Neural progenitor cell (in vitro differentiated cells): ENCODE data around the gene GOT1. TPM values are rescaled to one million over a fixed set of nuclear protein-coding genes. Genes with fewer than 3 reads are reported as not detected.

Source experiments
- DNase-seq: peaks from one replicate; pipeline ENCODE4 v3.0.0-alpha.2; 2016; ENCODE audit warnings: low spot score
- H2AFZ ChIP-seq: fragments of 200-600 bp; sonication (generic); replicated peaks from 2 replicates; pipeline ENCODE4 v1.6.1; 2016; ENCODE audit warnings: antibody characterized with exemption
- H3F3A ChIP-seq: fragments of 200-600 bp; sonication (generic); 2 replicates; pipeline ENCODE4 v1.6.1; 2016; ENCODE audit warnings: antibody characterized with exemption, low read depth
- H3K27ac ChIP-seq: fragments of 200-600 bp; sonication (generic); 2 replicates; pipeline ENCODE4 v1.5.1; 2016; ENCODE audit warnings: mild to moderate bottlenecking
- H3K27me3 ChIP-seq: fragments of 200-600 bp; sonication (generic); 2 replicates; pipeline ENCODE4 v1.6.1; 2016; ENCODE audit warnings: mild to moderate bottlenecking, moderate library complexity
- H3K36me3 ChIP-seq: fragments of 200-600 bp; sonication (generic); 2 replicates; pipeline ENCODE4 v1.5.1; 2016
- H3K4me1 ChIP-seq: fragments of 200-600 bp; sonication (generic); 2 replicates; pipeline ENCODE4 v1.6.1; 2016; ENCODE audit warnings: mixed run types
- H3K4me2 ChIP-seq: fragments of 200-600 bp; sonication (generic); 2 replicates; pipeline ENCODE4 v1.6.1; 2016
- H3K4me3 ChIP-seq: fragments of 200-600 bp; sonication (generic); 2 replicates; pipeline ENCODE4 v1.5.1; 2016
- H3K79me2 ChIP-seq: fragments of 200-600 bp; sonication (generic); 2 replicates; pipeline ENCODE4 v1.6.1; 2016; ENCODE audit warnings: low read depth
- H3K9ac ChIP-seq: fragments of 200-600 bp; sonication (generic); 2 replicates; pipeline ENCODE4 v1.6.1; 2016
- H3K9me3 ChIP-seq: fragments of 200-600 bp; sonication (generic); 2 replicates; pipeline ENCODE4 v1.5.1; 2016; ENCODE audit warnings: low read depth
- H4K20me1 ChIP-seq: fragments of 200-600 bp; sonication (generic); 2 replicates; pipeline ENCODE4 v1.6.1; 2016; ENCODE audit warnings: low read depth
- H3K27ac Mint-ChIP-seq: 3 replicates; pipeline ENCODE4 v1.8.0; 2021; ENCODE audit warnings: mixed read lengths
- H3K27me3 Mint-ChIP-seq: 2 replicates; pipeline ENCODE4 v1.8.0; 2022; ENCODE audit warnings: low read depth, mild to moderate bottlenecking, inconsistent platforms, moderate library complexity, mixed read lengths; ENCODE audit not compliant: insufficient read depth
- H3K36me3 Mint-ChIP-seq: 3 replicates; pipeline ENCODE4 v1.8.0; 2021; ENCODE audit warnings: mixed read lengths
- H3K4me1 Mint-ChIP-seq: 3 replicates; pipeline ENCODE4 v1.8.0; 2021; ENCODE audit warnings: mixed read lengths
- H3K4me3 Mint-ChIP-seq: 3 replicates; pipeline ENCODE4 v1.8.0; 2021; ENCODE audit warnings: mild to moderate bottlenecking, moderate library complexity, mixed read lengths
- H3K9me3 Mint-ChIP-seq: 3 replicates; pipeline ENCODE4 v1.8.0; 2020; ENCODE audit warnings: mixed read lengths
- CTCF ChIP-seq: fragments of 200-600 bp; sonication (generic); IDR thresholded peaks from 2 replicates; pipeline ENCODE4 v1.5.1; 2017; ENCODE audit warnings: antibody characterized with exemption, mild to moderate bottlenecking
- EZH2 ChIP-seq: fragments of 200-600 bp; sonication (generic); IDR thresholded peaks from 2 replicates; pipeline ENCODE4 v1.6.1; 2017; ENCODE audit warnings: antibody characterized with exemption, mild to moderate bottlenecking, moderate library complexity
- EZH2phosphoT487 ChIP-seq: fragments of 200-600 bp; sonication (generic); IDR thresholded peaks from 2 replicates; pipeline ENCODE4 v1.6.1; 2017; ENCODE audit warnings: antibody characterized with exemption
- total RNA-seq: library from RNA; depleted of rRNA; stranded (reverse); fragments of >200 nt; gene quantifications from 2 replicates; pipeline ENCODE4 v1.2.3, GENCODE V29; 2015; ENCODE audit warnings: low replicate concordance

Gene GOT1
- total RNA-seq, 1 donor from 2014 or later = 36.1 TPM

DNA sequence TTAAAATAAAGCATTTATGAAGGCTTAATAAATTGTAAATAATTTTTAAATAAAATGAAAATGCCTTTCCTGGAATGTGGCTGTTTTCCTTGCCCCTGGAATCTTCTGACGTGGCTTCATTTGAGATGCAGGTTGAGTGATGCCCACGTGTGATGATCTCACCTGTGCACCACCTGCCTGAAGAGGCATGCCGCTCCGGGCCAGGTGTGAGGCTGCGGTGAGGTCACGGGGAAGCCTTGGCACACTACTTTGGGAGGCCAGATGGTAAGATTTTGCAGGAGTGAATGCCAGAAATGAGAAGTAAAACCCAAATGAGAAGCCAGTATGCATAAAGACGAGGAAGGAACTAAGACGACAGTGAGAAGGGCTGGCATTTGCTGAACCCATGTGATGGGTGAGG, 36.2 kb downstream of the GOT1 start:
- H3K4me1 Mint-ChIP-seq = no peaks in the 10 kb centered on the region
- TF ChIP-seq EZH2phosphoT487 (no peak), EZH2 (no peak), CTCF (no peak)
- no peak overlapping the region for H3K27ac ChIP-seq

GRCh38 chr10:99393683-99394082, 36.7 kb downstream of the GOT1 start:
- Histone ChIP-seq H3K4me1 (no peaks in the 10 kb centered on the region), H3F3A (no peaks in the 10 kb centered on the region), H3K79me2 (no peaks in the 10 kb centered on the region), H3K4me3 (no peak overlapping the region), H3K27me3 (peaks cover 10% of the 10 kb centered on the region), H4K20me1 (no peaks in the 10 kb centered on the region), H3K9ac (no peak overlapping the region), H3K9me3 (no peaks in the 10 kb centered on the region), H3K4me2 (no peak overlapping the region), H3K36me3 (no peaks in the 10 kb centered on the region), H3K27ac (no peak overlapping the region), H2AFZ (no peak overlapping the region)
- Mint-ChIP-seq H3K27me3 (peaks cover 7% of the 10 kb centered on the region), H3K4me1 (no peaks in the 10 kb centered on the region), H3K36me3 (peaks cover 3% of the 10 kb centered on the region), H3K9me3 (no peaks in the 10 kb centered on the region), H3K4me3 (no peak overlapping the region), H3K27ac (no peak overlapping the region)
- no peak for DNase-seq
- TF ChIP-seq CTCF = no peak
- TF ChIP-seq EZH2 = no peak
- no peak for TF ChIP-seq EZH2phosphoT487

More for the DNA sequence above, 36.2 kb downstream of the GOT1 start:
- H3K27me3 Mint-ChIP-seq = peaks cover 4% of the 10 kb centered on the region
- Histone ChIP-seq H3K4me1 (no peaks in the 10 kb centered on the region), H3F3A (no peaks in the 10 kb centered on the region), H3K79me2 (no peaks in the 10 kb centered on the region), H2AFZ (no peak overlapping the region), H3K9me3 (no peaks in the 10 kb centered on the region), H3K36me3 (no peaks in the 10 kb centered on the region), H3K4me3 (no peak overlapping the region), H3K4me2 (no peak overlapping the region), H3K9ac (no peak overlapping the region), H3K27me3 (peaks cover 10% of the 10 kb centered on the region), H4K20me1 (no peaks in the 10 kb centered on the region)
- no peak for DNase-seq
- H3K4me3 Mint-ChIP-seq = no peak overlapping the region
- H3K9me3 Mint-ChIP-seq = no peaks in the 10 kb centered on the region
- H3K27ac Mint-ChIP-seq = no peak overlapping the region
- peaks cover 3% of the 10 kb centered on the region for H3K36me3 Mint-ChIP-seq

- H3K4me2 ChIP-seq = peak overlapping the region; percentile 48
- DNase-seq = no peak
Observed at GRCh38 chr10:99393036-99393435, 37.4 kb downstream of the GOT1 start.

More at GRCh38 chr10:99393036-99393435, 37.4 kb downstream of the GOT1 start:
- Histone ChIP-seq H3F3A (no peaks in the 10 kb centered on the region), H4K20me1 (no peaks in the 10 kb centered on the region), H3K4me1 (no peaks in the 10 kb centered on the region), H2AFZ (no peak overlapping the region), H3K27ac (no peak overlapping the region), H3K79me2 (no peaks in the 10 kb centered on the region), H3K36me3 (no peaks in the 10 kb centered on the region), H3K9ac (no peak overlapping the region), H3K27me3 (peaks cover 10% of the 10 kb centered on the region), H3K4me3 (no peak overlapping the region), H3K9me3 (no peaks in the 10 kb centered on the region)
- TF ChIP-seq EZH2 (no peak), CTCF (no peak), EZH2phosphoT487 (no peak)
- H3K9me3 Mint-ChIP-seq = no peaks in the 10 kb centered on the region
- H3K4me1 Mint-ChIP-seq = no peaks in the 10 kb centered on the region
- H3K27me3 Mint-ChIP-seq = peaks cover 7% of the 10 kb centered on the region
- no peak overlapping the region for H3K27ac Mint-ChIP-seq
- peaks cover 3% of the 10 kb centered on the region for H3K36me3 Mint-ChIP-seq
- no peak overlapping the region for H3K4me3 Mint-ChIP-seq
